AG20443 (cell line): ENCODE results near the gene ETS1.

Source experiments
- DNase-seq: peaks from one replicate; pipeline ENCODE4 v3.0.0; 2012; ENCODE audit warnings: low spot score, mixed read lengths

ETS1 gene

GRCh38 chr11:128517451-128518230 is 69.7 kb downstream of the ETS1 start:
- DNase-seq = peak; percentile 52

- DNase-seq = no peak
These were observed 70.5 kb downstream of the ETS1 start for GRCh38 chr11:128516886-128517285.

- DNase-seq = no peak
These were observed 71.3 kb downstream of the ETS1 start for GRCh38 chr11:128515826-128516778.

- DNase-seq = no peak
These were observed 72.3 kb downstream of the ETS1 start for GRCh38 chr11:128515086-128515485.

- no peak for DNase-seq
These were observed 73.3 kb downstream of the ETS1 start for GRCh38 chr11:128513915-128514681.

- DNase-seq = no peak
These were observed 74.8 kb downstream of the ETS1 start for GRCh38 chr11:128512474-128512996.

- no peak for DNase-seq
These were observed 75.6 kb downstream of the ETS1 start for GRCh38 chr11:128511712-128512111.

GRCh38 chr11:128509621-128510389 is 77.6 kb downstream of the ETS1 start:
- DNase-seq = no peak

- DNase-seq = peak; percentile 27
These were observed 78.4 kb downstream of the ETS1 start for GRCh38 chr11:128508770-128509510.

- DNase-seq = no peak
These were observed 79.4 kb downstream of the ETS1 start for GRCh38 chr11:128507936-128508335.

GRCh38 chr11:128506999-128507611 is 80.3 kb downstream of the ETS1 start:
- DNase-seq = peak; percentile 87

- no peak for DNase-seq
These were observed 81.0 kb downstream of the ETS1 start for GRCh38 chr11:128506356-128506755.

- no peak for DNase-seq
These were observed 81.8 kb downstream of the ETS1 start for GRCh38 chr11:128505449-128506065.

GRCh38 chr11:128504486-128504885 is 82.9 kb downstream of the ETS1 start:
- DNase-seq = no peak

GRCh38 chr11:128503245-128503991 is 83.9 kb downstream of the ETS1 start:
- peak; percentile 60 for DNase-seq

GRCh38 chr11:128502726-128503125 is 84.6 kb downstream of the ETS1 start:
- DNase-seq = no peak

- peak; percentile 57 for DNase-seq
These were observed 85.5 kb downstream of the ETS1 start for GRCh38 chr11:128501632-128502549.

GRCh38 chr11:128501008-128501407 is 86.3 kb downstream of the ETS1 start:
- no peak for DNase-seq
